DND-41 (cell line): ENCODE data around the gene NAGPA.

Source experiments
- EZH2 ChIP-seq: IDR thresholded peaks from 3 replicates; pipeline ENCODE4 v1.6.1; 2012; ENCODE audit warnings: borderline replicate concordance, low read depth, mild to moderate bottlenecking, moderate library complexity, low read length, inconsistent platforms; ENCODE audit not compliant: severe bottlenecking
- TF ChIP-seq, protein P1 (sequence below): IDR thresholded peaks from 2 replicates; pipeline ENCODE4 v1.5.1; 2012; ENCODE audit warnings: borderline replicate concordance, low read length, moderate library complexity, mild to moderate bottlenecking; ENCODE audit not compliant: poor library complexity, severe bottlenecking; ENCODE audit errors: extremely low read depth

DNA sequence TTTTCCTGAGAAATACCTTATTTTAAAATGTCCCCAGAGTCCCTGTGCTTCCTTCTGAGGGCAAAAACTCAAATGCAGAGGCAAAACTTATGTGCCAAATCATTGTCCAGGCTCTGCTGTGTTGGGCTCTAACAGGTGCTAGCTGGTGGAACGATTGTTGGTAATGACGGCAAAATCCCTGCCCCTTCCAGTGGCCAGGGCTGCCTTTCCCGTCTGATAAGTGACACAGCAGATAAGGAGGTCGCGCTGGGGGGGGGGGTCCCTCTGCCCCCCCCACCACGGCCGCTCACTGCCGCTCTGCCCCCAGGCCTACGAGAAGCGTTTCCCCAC lies 46.5 kb downstream of the NAGPA start:
- TF ChIP-seq, protein P1, sequence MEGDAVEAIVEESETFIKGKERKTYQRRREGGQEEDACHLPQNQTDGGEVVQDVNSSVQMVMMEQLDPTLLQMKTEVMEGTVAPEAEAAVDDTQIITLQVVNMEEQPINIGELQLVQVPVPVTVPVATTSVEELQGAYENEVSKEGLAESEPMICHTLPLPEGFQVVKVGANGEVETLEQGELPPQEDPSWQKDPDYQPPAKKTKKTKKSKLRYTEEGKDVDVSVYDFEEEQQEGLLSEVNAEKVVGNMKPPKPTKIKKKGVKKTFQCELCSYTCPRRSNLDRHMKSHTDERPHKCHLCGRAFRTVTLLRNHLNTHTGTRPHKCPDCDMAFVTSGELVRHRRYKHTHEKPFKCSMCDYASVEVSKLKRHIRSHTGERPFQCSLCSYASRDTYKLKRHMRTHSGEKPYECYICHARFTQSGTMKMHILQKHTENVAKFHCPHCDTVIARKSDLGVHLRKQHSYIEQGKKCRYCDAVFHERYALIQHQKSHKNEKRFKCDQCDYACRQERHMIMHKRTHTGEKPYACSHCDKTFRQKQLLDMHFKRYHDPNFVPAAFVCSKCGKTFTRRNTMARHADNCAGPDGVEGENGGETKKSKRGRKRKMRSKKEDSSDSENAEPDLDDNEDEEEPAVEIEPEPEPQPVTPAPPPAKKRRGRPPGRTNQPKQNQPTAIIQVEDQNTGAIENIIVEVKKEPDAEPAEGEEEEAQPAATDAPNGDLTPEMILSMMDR = no peak
- TF ChIP-seq EZH2 = no peak
